ENCODE results near the gene OSBPL3.
"Not testable (repeated sequence)": the region's sequence is repeated elsewhere in the genome, so short reads cannot be mapped to it uniquely, and the experiment has no call there.

Gene OSBPL3

GRCh38 chr7:24920451-24921361, 59.3 kb downstream of the OSBPL3 start:
- DNase-seq (ENCODE audit: low read depth in 2 of 2), result no peak

GRCh38 chr7:24917510-24918239, 62.3 kb downstream of the OSBPL3 start:
- DNase-seq (ENCODE audit: low read depth in 2 of 2), result no peak

GRCh38 chr7:24916463-24917040, 63.4 kb downstream of the OSBPL3 start:
- no peak for DNase-seq (ENCODE audit: low read depth in 2 of 2)

- no peak for DNase-seq (ENCODE audit: low read depth in 2 of 2)
Observed at GRCh38 chr7:24914465-24914859, 65.5 kb downstream of the OSBPL3 start.

GRCh38 chr7:24913801-24914464, 66.0 kb downstream of the OSBPL3 start:
- DNase-seq (ENCODE audit: low read depth in 2 of 2), result no peak

GRCh38 chr7:24912874-24913514, 67.0 kb downstream of the OSBPL3 start:
- no peak for DNase-seq (ENCODE audit: low read depth in 2 of 2)

- no peak for DNase-seq (ENCODE audit: low read depth in 2 of 2)
Observed at GRCh38 chr7:24912424-24912823, 67.6 kb downstream of the OSBPL3 start.

GRCh38 chr7:24911213-24911603, 68.8 kb downstream of the OSBPL3 start:
- no peak for DNase-seq (ENCODE audit: low read depth in 2 of 2)

- no peak for DNase-seq (ENCODE audit: low read depth in 2 of 2)
Observed at GRCh38 chr7:24910551-24911212, 69.3 kb downstream of the OSBPL3 start.

- no peak for DNase-seq (ENCODE audit: low read depth in 2 of 2)
Observed at GRCh38 chr7:24908727-24909126, 71.3 kb downstream of the OSBPL3 start.

GRCh38 chr7:24908166-24908565, 71.8 kb downstream of the OSBPL3 start:
- no peak for DNase-seq (ENCODE audit: low read depth in 2 of 2)

- DNase-seq (ENCODE audit: low read depth in 2 of 2), result no peak
Observed at GRCh38 chr7:24907311-24907886, 72.6 kb downstream of the OSBPL3 start.

- DNase-seq (ENCODE audit: low read depth in 2 of 2), result no peak
Observed at GRCh38 chr7:24905996-24906770, 73.8 kb downstream of the OSBPL3 start.

- DNase-seq (ENCODE audit: low read depth in 2 of 2), result not testable (repeated sequence)
Observed at GRCh38 chr7:24903992-24904391, 76.0 kb downstream of the OSBPL3 start.

- DNase-seq (ENCODE audit: low read depth in 2 of 2), result no peak
Observed at GRCh38 chr7:24903559-24903958, 76.4 kb downstream of the OSBPL3 start.

GRCh38 chr7:24902931-24903330, 77.0 kb downstream of the OSBPL3 start:
- no peak for DNase-seq (ENCODE audit: low read depth in 2 of 2)

- DNase-seq (ENCODE audit: low read depth in 2 of 2), result no peak
Observed at GRCh38 chr7:24902276-24902675, 77.7 kb downstream of the OSBPL3 start.

- DNase-seq (ENCODE audit: low read depth in 2 of 2), result no peak
Observed at GRCh38 chr7:24899905-24900304, 80.1 kb downstream of the OSBPL3 start.

GRCh38 chr7:24899161-24899560, 80.8 kb downstream of the OSBPL3 start:
- no peak for DNase-seq (ENCODE audit: low read depth in 2 of 2)

- no peak for DNase-seq (ENCODE audit: low read depth in 2 of 2)
Observed at GRCh38 chr7:24898691-24899090, 81.3 kb downstream of the OSBPL3 start.

Measured in stimulated activated CD4-positive, alpha-beta T cell treated with anti-CD3 and anti-CD28 coated beads, Interleukin-4, amount 100 ng/mL, for 48 hours (primary cell).